A673 (cell line): Measurements from ENCODE around the gene ZNF214.

Experiments used
- EZH2 ChIP-seq: fragments of 200-600 bp; sonication (generic); IDR thresholded peaks from 2 replicates; pipeline ENCODE4 v1.6.1; 2017; ENCODE audit warnings: borderline replicate concordance, low read depth, mild to moderate bottlenecking, mixed read lengths, antibody characterized with exemption, low read length; ENCODE audit not compliant: poor library complexity, severe bottlenecking
- TF ChIP-seq, protein P1 (sequence below): fragments of 300-800, 200-600 bp; sonication (generic); conservative IDR thresholded peaks from 2 replicates; pipeline ENCODE4 v1.5.1; 2017; ENCODE audit warnings: low read depth, mild to moderate bottlenecking, antibody characterized with exemption, low read length, moderate library complexity, mixed read lengths

DNA sequence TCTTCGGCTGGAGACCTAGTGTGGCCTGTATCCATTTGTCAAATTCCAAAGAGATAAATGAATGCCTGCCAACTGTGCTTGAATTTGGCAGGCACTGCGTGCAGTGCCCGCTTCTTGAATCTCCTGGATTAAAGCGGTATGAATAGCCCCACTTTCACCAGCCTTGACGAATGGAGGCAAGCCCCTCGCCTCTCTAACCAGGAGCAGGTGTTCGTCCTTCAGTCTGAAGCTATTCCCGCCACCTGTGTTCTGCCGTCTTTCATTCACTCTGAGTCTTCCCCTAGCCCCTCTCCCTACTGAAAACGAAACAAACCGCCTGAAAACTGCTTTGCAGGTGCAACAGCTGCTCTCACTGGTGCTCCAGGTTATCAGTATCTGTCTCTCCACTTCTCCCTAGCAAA, 11.3 kb upstream of the ZNF214 start:
- TF ChIP-seq EZH2 = no peak
- TF ChIP-seq, protein P1, sequence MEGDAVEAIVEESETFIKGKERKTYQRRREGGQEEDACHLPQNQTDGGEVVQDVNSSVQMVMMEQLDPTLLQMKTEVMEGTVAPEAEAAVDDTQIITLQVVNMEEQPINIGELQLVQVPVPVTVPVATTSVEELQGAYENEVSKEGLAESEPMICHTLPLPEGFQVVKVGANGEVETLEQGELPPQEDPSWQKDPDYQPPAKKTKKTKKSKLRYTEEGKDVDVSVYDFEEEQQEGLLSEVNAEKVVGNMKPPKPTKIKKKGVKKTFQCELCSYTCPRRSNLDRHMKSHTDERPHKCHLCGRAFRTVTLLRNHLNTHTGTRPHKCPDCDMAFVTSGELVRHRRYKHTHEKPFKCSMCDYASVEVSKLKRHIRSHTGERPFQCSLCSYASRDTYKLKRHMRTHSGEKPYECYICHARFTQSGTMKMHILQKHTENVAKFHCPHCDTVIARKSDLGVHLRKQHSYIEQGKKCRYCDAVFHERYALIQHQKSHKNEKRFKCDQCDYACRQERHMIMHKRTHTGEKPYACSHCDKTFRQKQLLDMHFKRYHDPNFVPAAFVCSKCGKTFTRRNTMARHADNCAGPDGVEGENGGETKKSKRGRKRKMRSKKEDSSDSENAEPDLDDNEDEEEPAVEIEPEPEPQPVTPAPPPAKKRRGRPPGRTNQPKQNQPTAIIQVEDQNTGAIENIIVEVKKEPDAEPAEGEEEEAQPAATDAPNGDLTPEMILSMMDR = no peak
